Measurements from ENCODE around the gene MYH15. TPM values are rescaled to one million over a fixed set of nuclear protein-coding genes. Genes with fewer than 3 reads are reported as not detected.

MYH15 gene
- total and polyA plus RNA-seq, 2 experiments from 2014 or later = 1.5 TPM

- TF ChIP-seq, protein P1, sequence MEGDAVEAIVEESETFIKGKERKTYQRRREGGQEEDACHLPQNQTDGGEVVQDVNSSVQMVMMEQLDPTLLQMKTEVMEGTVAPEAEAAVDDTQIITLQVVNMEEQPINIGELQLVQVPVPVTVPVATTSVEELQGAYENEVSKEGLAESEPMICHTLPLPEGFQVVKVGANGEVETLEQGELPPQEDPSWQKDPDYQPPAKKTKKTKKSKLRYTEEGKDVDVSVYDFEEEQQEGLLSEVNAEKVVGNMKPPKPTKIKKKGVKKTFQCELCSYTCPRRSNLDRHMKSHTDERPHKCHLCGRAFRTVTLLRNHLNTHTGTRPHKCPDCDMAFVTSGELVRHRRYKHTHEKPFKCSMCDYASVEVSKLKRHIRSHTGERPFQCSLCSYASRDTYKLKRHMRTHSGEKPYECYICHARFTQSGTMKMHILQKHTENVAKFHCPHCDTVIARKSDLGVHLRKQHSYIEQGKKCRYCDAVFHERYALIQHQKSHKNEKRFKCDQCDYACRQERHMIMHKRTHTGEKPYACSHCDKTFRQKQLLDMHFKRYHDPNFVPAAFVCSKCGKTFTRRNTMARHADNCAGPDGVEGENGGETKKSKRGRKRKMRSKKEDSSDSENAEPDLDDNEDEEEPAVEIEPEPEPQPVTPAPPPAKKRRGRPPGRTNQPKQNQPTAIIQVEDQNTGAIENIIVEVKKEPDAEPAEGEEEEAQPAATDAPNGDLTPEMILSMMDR (IDR thresholded peaks at IDR 0.05; ENCODE audit: poor library complexity) = no peak
- TF ChIP-seq EZH2 (IDR thresholded peaks at IDR 0.05; ENCODE audit: borderline replicate concordance) = no peak
- no peak for TF ChIP-seq EZH2phosphoT487 (IDR thresholded peaks at IDR 0.05; ENCODE audit: low read depth, severe bottlenecking, unreplicated experiment)
- H3K79me2 ChIP-seq = no peaks in the 10 kb centered on the region
- DNase-seq (ENCODE audit: low spot score) = no peak
- no peak overlapping the region for H3K27ac ChIP-seq
- no peaks in the 10 kb centered on the region for H3K9me3 ChIP-seq (ENCODE audit: low read depth)
- no peaks in the 10 kb centered on the region for H3K36me3 ChIP-seq (replicated peaks; ENCODE audit: insufficient read depth, low read depth)
- H3K27me3 ChIP-seq = no peaks in the 10 kb centered on the region
- no peak overlapping the region for H2AFZ ChIP-seq
- H3K4me1 ChIP-seq (ENCODE audit: insufficient read depth) = no peaks in the 10 kb centered on the region
- H3K4me2 ChIP-seq = no peak overlapping the region
- no peak overlapping the region for H3K4me3 ChIP-seq
- H4K20me1 ChIP-seq (ENCODE audit: insufficient read depth, poor library complexity, severe bottlenecking) = no peaks in the 10 kb centered on the region
- no peaks in the 10 kb centered on the region for H3K9me2 ChIP-seq (replicated peaks; ENCODE audit: insufficient read depth)
- 79% methylated on average over 2 of the region's 2 CpGs for WGBS (ENCODE audit: low lambda C conversion rate, missing lambda C conversion rate)
Observed at GRCh38 chr3:108516881-108517280, 6.5 kb upstream of the MYH15 start.

GRCh38 chr3:108513961-108514360 is 3.6 kb upstream of the MYH15 start:
- no peak overlapping the region for H3K27ac ChIP-seq
- no peak for TF ChIP-seq EZH2phosphoT487 (IDR thresholded peaks at IDR 0.05; ENCODE audit: low read depth, severe bottlenecking, unreplicated experiment)
- TF ChIP-seq EZH2 (IDR thresholded peaks at IDR 0.05; ENCODE audit: borderline replicate concordance) = no peak
- TF ChIP-seq, protein P1 (IDR thresholded peaks at IDR 0.05; ENCODE audit: poor library complexity) = no peak
- no peak overlapping the region for H2AFZ ChIP-seq
- no peak overlapping the region for H3K4me2 ChIP-seq
- no peaks in the 10 kb centered on the region for H3K9me3 ChIP-seq (ENCODE audit: low read depth)
- no peaks in the 10 kb centered on the region for H3K27me3 ChIP-seq
- H3K79me2 ChIP-seq = no peaks in the 10 kb centered on the region
- no peaks in the 10 kb centered on the region for H3K36me3 ChIP-seq (replicated peaks; ENCODE audit: insufficient read depth, low read depth)
- no peak for DNase-seq (ENCODE audit: low spot score)
- H3K9me2 ChIP-seq (replicated peaks; ENCODE audit: insufficient read depth) = no peaks in the 10 kb centered on the region
- WGBS (ENCODE audit: low lambda C conversion rate, missing lambda C conversion rate) = 76% methylated on average over 3 of the region's 3 CpGs
- no peaks in the 10 kb centered on the region for H4K20me1 ChIP-seq (ENCODE audit: insufficient read depth, poor library complexity, severe bottlenecking)
- H3K4me1 ChIP-seq (ENCODE audit: insufficient read depth) = no peaks in the 10 kb centered on the region
- no peak overlapping the region for H3K4me3 ChIP-seq

DNA sequence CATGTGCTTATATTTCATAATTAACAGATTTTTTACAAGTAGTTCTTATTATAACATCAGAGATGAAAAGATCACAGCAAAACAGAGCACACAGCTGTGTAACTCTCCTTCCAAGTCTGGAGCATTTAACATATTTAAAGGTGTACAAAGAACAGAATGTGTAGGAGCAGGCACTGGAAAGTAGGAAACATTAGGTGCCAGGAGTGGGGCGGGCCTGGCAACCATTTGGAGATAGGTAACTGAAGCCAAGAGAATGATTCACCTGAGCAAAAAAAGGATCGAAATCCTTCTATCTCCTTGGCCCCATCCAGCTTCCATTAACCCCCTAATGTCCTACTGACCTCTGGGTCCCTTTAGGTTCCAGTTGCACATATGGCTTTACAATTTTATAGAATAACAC is 2.3 kb upstream of the MYH15 start:
- H3K9me3 ChIP-seq (ENCODE audit: low read depth) = no peaks in the 10 kb centered on the region
- H3K4me2 ChIP-seq = no peak overlapping the region
- no peak overlapping the region for H2AFZ ChIP-seq
- H3K27ac ChIP-seq = no peak overlapping the region
- no peaks in the 10 kb centered on the region for H3K27me3 ChIP-seq
- H3K4me3 ChIP-seq = no peak overlapping the region
- 80% methylated on average over 2 of the region's 2 CpGs for WGBS (ENCODE audit: low lambda C conversion rate, missing lambda C conversion rate)
- H3K79me2 ChIP-seq = no peaks in the 10 kb centered on the region
- H3K36me3 ChIP-seq (replicated peaks; ENCODE audit: insufficient read depth, low read depth) = no peaks in the 10 kb centered on the region
- no peaks in the 10 kb centered on the region for H3K9me2 ChIP-seq (replicated peaks; ENCODE audit: insufficient read depth)
- no peak for DNase-seq (ENCODE audit: low spot score)
- no peaks in the 10 kb centered on the region for H3K4me1 ChIP-seq (ENCODE audit: insufficient read depth)
- TF ChIP-seq, protein P1 (IDR thresholded peaks at IDR 0.05; ENCODE audit: poor library complexity) = no peak
- TF ChIP-seq EZH2 (IDR thresholded peaks at IDR 0.05; ENCODE audit: borderline replicate concordance) = no peak
- no peak for TF ChIP-seq EZH2phosphoT487 (IDR thresholded peaks at IDR 0.05; ENCODE audit: low read depth, severe bottlenecking, unreplicated experiment)
- no peaks in the 10 kb centered on the region for H4K20me1 ChIP-seq (ENCODE audit: insufficient read depth, poor library complexity, severe bottlenecking)

GRCh38 chr3:108511490-108511889 is 1.1 kb upstream of the MYH15 start:
- Histone ChIP-seq H2AFZ (no peak overlapping the region), H3K36me3 (replicated peaks; ENCODE audit: insufficient read depth, low read depth) (no peaks in the 10 kb centered on the region), H4K20me1 (ENCODE audit: insufficient read depth, poor library complexity, severe bottlenecking) (no peaks in the 10 kb centered on the region), H3K4me3 (no peak overlapping the region), H3K9me2 (replicated peaks; ENCODE audit: insufficient read depth) (no peaks in the 10 kb centered on the region), H3K9me3 (ENCODE audit: low read depth) (no peaks in the 10 kb centered on the region), H3K4me2 (no peak overlapping the region), H3K4me1 (ENCODE audit: insufficient read depth) (no peaks in the 10 kb centered on the region), H3K79me2 (no peaks in the 10 kb centered on the region), H3K27ac (no peak overlapping the region), H3K27me3 (no peaks in the 10 kb centered on the region)
- no peak for TF ChIP-seq EZH2phosphoT487 (IDR thresholded peaks at IDR 0.05; ENCODE audit: low read depth, severe bottlenecking, unreplicated experiment)
- no peak for TF ChIP-seq EZH2 (IDR thresholded peaks at IDR 0.05; ENCODE audit: borderline replicate concordance)
- TF ChIP-seq, protein P1 (IDR thresholded peaks at IDR 0.05; ENCODE audit: poor library complexity) = no peak
- DNase-seq (ENCODE audit: low spot score) = no peak

All from hepatocyte (in vitro differentiated cells).